Liver (tissue), 9 donors: ENCODE measurements around the gene SMIM3. TPM values are rescaled to one million over a fixed set of nuclear protein-coding genes. Genes with fewer than 3 reads are reported as not detected.

Source experiments
- DNase-seq: peaks from one replicate; pipeline ENCODE4 v3.0.0-alpha.2; 2017; ENCODE audit warnings: low spot score
- H3K27ac ChIP-seq, 2 donors: one replicate each; pipeline ENCODE4 v1.7.0; 2013; ENCODE audit warnings: inconsistent platforms in 2 of 2, low read length in 2 of 2, control low read depth in 1 of 2, low read depth in 1 of 2, mild to moderate bottlenecking in 1 of 2
- H3K27me3 ChIP-seq, 4 donors: one replicate each; pipeline versions ENCODE4 v1.6.1 to v1.7.0; 2013; ENCODE audit warnings: low read length in 3 of 4, inconsistent platforms in 1 of 4, mild to moderate bottlenecking in 1 of 4, moderate library complexity in 1 of 4; ENCODE audit not compliant: control insufficient read depth in 4 of 4, insufficient read depth in 4 of 4
- H3K36me3 ChIP-seq, 4 donors: one replicate each; pipeline versions ENCODE4 v1.6.1 to v1.7.0; 2013; ENCODE audit warnings: low read length in 3 of 4, mild to moderate bottlenecking in 3 of 4, low read depth in 1 of 4, moderate library complexity in 1 of 4; ENCODE audit not compliant: control insufficient read depth in 4 of 4, insufficient read depth in 3 of 4
- H3K4me1 ChIP-seq, 4 donors: one replicate each; pipeline versions ENCODE4 v1.6.1 to v1.7.0; 2013; ENCODE audit warnings: low read length in 3 of 4, mild to moderate bottlenecking in 3 of 4, moderate library complexity in 1 of 4; ENCODE audit not compliant: control insufficient read depth in 4 of 4, insufficient read depth in 4 of 4
- H3K4me3 ChIP-seq, 3 donors: one replicate each; pipeline versions ENCODE4 v1.6.1 to v1.7.0; 2013; ENCODE audit warnings: low read length in 3 of 3, control low read depth in 1 of 3, low read depth in 1 of 3, mild to moderate bottlenecking in 1 of 3
- H3K9ac ChIP-seq, 2 donors: one replicate each; pipeline ENCODE4 v1.7.0; 2013; ENCODE audit warnings: low read length in 2 of 2, mild to moderate bottlenecking in 2 of 2, moderate library complexity in 2 of 2, control low read depth in 1 of 2, low read depth in 1 of 2
- H3K9me3 ChIP-seq, 4 donors: one replicate each; pipeline versions ENCODE4 v1.6.1 to v1.7.0; 2013; ENCODE audit warnings: low read length in 3 of 4; ENCODE audit not compliant: control insufficient read depth in 4 of 4
- EGR1 ChIP-seq, 2 donors: IDR thresholded peaks; 2 replicates each; pipeline ENCODE4 v1.6.1; 2016 to 2018; ENCODE audit warnings: antibody characterized with exemption in 2 of 2, low read depth in 2 of 2
- FOXA1 ChIP-seq: IDR thresholded peaks from 2 replicates; pipeline ENCODE4 v1.6.1; 2016; ENCODE audit warnings: antibody characterized with exemption
- FOXA2 ChIP-seq: IDR thresholded peaks from 2 replicates; pipeline ENCODE4 v1.6.1; 2016; ENCODE audit warnings: antibody characterized with exemption
- GABPA ChIP-seq, 2 donors: IDR thresholded peaks in 1 of 2; conservative IDR thresholded peaks in 1 of 2; 2 replicates each; pipeline ENCODE4 v1.6.1; 2016; ENCODE audit warnings: antibody characterized with exemption in 2 of 2, mild to moderate bottlenecking in 1 of 2, moderate library complexity in 1 of 2
- HNF4A ChIP-seq, 2 donors: conservative IDR thresholded peaks; 2 replicates each; pipeline ENCODE4 v1.6.1; 2016; ENCODE audit warnings: antibody characterized with exemption in 2 of 2, mild to moderate bottlenecking in 2 of 2
- HNF4G ChIP-seq: IDR thresholded peaks from 2 replicates; pipeline ENCODE4 v1.6.1; 2016; ENCODE audit warnings: antibody characterized with exemption
- JUND ChIP-seq, 2 donors: IDR thresholded peaks; 2 replicates each; pipeline ENCODE4 v1.6.1; 2016; ENCODE audit warnings: antibody characterized with exemption in 2 of 2
- NR2F2 ChIP-seq: IDR thresholded peaks from 2 replicates; pipeline ENCODE4 v1.6.1; 2016; ENCODE audit warnings: antibody characterized with exemption
- RAD21 ChIP-seq, 2 donors: IDR thresholded peaks; 2 replicates each; pipeline ENCODE4 v1.6.1; 2016; ENCODE audit warnings: antibody characterized with exemption in 2 of 2, mild to moderate bottlenecking in 2 of 2
- SP1 ChIP-seq: IDR thresholded peaks from 2 replicates; pipeline ENCODE4 v1.6.1; 2018; ENCODE audit warnings: antibody characterized with exemption, mild to moderate bottlenecking
- TAF1 ChIP-seq: conservative IDR thresholded peaks from 2 replicates; pipeline ENCODE4 v1.6.1; 2016; ENCODE audit warnings: antibody characterized with exemption, mild to moderate bottlenecking
- YY1 ChIP-seq: IDR thresholded peaks from 2 replicates; pipeline ENCODE4 v1.6.1; 2016; ENCODE audit warnings: antibody characterized with exemption, mild to moderate bottlenecking
- WGBS: extraction: QIAGEN DNeasy Blood & Tissue Kit; methylation state at CpG from one replicate; pipeline ENCODE4 v1.1.7; 2013; 5-methylcytosine and 5-hydroxymethylcytosine counted together
- polyA plus RNA-seq, 2 donors: library from polyadenylated mRNA; stranded (reverse) in 1 of 2; unstranded in 1 of 2; fragments of 200-250 nt in 1 of 2; fragments of >200 nt in 1 of 2; fragmentation: Nextera tagmentation in 1 of 2; extraction: Ambion mirVana in 1 of 2; gene quantifications; one replicate each; pipeline versions ENCODE4 v1.2.1 to v1.2.3, GENCODE V29; 2013 to 2015
- total RNA-seq, 2 donors: library from RNA; depleted of rRNA; stranded (reverse); fragments of >200 nt; gene quantifications; one replicate each; pipeline ENCODE4 v1.2.3, GENCODE V29; 2014
- TF ChIP-seq, protein P1 (sequence below): IDR thresholded peaks from 2 replicates; pipeline ENCODE4 v1.6.1; 2016; ENCODE audit warnings: antibody characterized with exemption
- TF ChIP-seq, protein P2 (sequence below): IDR thresholded peaks from 2 replicates; pipeline ENCODE4 v1.6.1; 2016; ENCODE audit warnings: antibody characterized with exemption, mild to moderate bottlenecking
- TF ChIP-seq, protein P3 (sequence below): fragments of 150-350 bp; IDR thresholded peaks from 2 replicates; pipeline ENCODE4 v1.5.1; 2017; ENCODE audit warnings: improper control_type of control experiment, low read depth, low read length; ENCODE audit not compliant: missing input control
- TF ChIP-seq, protein P4 (sequence below): IDR thresholded peaks from 2 replicates; pipeline ENCODE4 v1.6.1; 2016; ENCODE audit warnings: antibody characterized with exemption
- TF ChIP-seq, protein P5 (sequence below): IDR thresholded peaks from 2 replicates; pipeline ENCODE4 v1.6.1; 2016; ENCODE audit warnings: antibody characterized with exemption
- donor health status: healthy.
- donor health status: healthy.
- donor health status: healthy.
- donor health status: healthy.
- donor health status: healthy.

SMIM3 gene
- total and polyA plus RNA-seq, 4 donors, result 3.0 to 5.7 (median 3.6) TPM

- WGBS, result 82% methylated on average over 5 of the region's 5 CpGs
- TF ChIP-seq FOXA1 (no peak), RAD21 (IDR thresholded peaks at IDR 0.05) (no peak), HNF4A (conservative IDR thresholded peaks at IDR 0.05) (no peak), TAF1 (no peak), FOXA2 (no peak), JUND (IDR thresholded peaks at IDR 0.05) (no peak), HNF4G (no peak), EGR1 (IDR thresholded peaks at IDR 0.05; ENCODE audit: low read depth in 2 of 2) (no peak), NR2F2 (no peak)
- TF ChIP-seq, protein P1, sequence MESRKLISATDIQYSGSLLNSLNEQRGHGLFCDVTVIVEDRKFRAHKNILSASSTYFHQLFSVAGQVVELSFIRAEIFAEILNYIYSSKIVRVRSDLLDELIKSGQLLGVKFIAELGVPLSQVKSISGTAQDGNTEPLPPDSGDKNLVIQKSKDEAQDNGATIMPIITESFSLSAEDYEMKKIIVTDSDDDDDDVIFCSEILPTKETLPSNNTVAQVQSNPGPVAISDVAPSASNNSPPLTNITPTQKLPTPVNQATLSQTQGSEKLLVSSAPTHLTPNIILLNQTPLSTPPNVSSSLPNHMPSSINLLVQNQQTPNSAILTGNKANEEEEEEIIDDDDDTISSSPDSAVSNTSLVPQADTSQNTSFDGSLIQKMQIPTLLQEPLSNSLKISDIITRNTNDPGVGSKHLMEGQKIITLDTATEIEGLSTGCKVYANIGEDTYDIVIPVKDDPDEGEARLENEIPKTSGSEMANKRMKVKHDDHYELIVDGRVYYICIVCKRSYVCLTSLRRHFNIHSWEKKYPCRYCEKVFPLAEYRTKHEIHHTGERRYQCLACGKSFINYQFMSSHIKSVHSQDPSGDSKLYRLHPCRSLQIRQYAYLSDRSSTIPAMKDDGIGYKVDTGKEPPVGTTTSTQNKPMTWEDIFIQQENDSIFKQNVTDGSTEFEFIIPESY, result no peak
- TF ChIP-seq, protein P2, sequence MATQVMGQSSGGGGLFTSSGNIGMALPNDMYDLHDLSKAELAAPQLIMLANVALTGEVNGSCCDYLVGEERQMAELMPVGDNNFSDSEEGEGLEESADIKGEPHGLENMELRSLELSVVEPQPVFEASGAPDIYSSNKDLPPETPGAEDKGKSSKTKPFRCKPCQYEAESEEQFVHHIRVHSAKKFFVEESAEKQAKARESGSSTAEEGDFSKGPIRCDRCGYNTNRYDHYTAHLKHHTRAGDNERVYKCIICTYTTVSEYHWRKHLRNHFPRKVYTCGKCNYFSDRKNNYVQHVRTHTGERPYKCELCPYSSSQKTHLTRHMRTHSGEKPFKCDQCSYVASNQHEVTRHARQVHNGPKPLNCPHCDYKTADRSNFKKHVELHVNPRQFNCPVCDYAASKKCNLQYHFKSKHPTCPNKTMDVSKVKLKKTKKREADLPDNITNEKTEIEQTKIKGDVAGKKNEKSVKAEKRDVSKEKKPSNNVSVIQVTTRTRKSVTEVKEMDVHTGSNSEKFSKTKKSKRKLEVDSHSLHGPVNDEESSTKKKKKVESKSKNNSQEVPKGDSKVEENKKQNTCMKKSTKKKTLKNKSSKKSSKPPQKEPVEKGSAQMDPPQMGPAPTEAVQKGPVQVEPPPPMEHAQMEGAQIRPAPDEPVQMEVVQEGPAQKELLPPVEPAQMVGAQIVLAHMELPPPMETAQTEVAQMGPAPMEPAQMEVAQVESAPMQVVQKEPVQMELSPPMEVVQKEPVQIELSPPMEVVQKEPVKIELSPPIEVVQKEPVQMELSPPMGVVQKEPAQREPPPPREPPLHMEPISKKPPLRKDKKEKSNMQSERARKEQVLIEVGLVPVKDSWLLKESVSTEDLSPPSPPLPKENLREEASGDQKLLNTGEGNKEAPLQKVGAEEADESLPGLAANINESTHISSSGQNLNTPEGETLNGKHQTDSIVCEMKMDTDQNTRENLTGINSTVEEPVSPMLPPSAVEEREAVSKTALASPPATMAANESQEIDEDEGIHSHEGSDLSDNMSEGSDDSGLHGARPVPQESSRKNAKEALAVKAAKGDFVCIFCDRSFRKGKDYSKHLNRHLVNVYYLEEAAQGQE, result no peak
- TF ChIP-seq, protein P3, sequence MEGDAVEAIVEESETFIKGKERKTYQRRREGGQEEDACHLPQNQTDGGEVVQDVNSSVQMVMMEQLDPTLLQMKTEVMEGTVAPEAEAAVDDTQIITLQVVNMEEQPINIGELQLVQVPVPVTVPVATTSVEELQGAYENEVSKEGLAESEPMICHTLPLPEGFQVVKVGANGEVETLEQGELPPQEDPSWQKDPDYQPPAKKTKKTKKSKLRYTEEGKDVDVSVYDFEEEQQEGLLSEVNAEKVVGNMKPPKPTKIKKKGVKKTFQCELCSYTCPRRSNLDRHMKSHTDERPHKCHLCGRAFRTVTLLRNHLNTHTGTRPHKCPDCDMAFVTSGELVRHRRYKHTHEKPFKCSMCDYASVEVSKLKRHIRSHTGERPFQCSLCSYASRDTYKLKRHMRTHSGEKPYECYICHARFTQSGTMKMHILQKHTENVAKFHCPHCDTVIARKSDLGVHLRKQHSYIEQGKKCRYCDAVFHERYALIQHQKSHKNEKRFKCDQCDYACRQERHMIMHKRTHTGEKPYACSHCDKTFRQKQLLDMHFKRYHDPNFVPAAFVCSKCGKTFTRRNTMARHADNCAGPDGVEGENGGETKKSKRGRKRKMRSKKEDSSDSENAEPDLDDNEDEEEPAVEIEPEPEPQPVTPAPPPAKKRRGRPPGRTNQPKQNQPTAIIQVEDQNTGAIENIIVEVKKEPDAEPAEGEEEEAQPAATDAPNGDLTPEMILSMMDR, result no peak
- TF ChIP-seq, protein P4, sequence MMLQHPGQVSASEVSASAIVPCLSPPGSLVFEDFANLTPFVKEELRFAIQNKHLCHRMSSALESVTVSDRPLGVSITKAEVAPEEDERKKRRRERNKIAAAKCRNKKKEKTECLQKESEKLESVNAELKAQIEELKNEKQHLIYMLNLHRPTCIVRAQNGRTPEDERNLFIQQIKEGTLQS, result no peak
- H3K9me3 ChIP-seq, result no peaks in the 10 kb centered on the region
- H3K36me3 ChIP-seq, result no peaks in the 10 kb centered on the region
- H3K27me3 ChIP-seq, result no peaks in the 10 kb centered on the region
- peaks cover 1 to 13% (median 7%) of the 10 kb centered on the region in 4 donors for H3K4me1 ChIP-seq
- no peak overlapping the region for H3K27ac ChIP-seq
- H3K9ac ChIP-seq, result no peak overlapping the region
- DNase-seq, result no peak
- H3K4me3 ChIP-seq, result no peak overlapping the region
Observed at GRCh38 chr5:150762211-150762610, 16.3 kb upstream of the SMIM3 start.

DNA sequence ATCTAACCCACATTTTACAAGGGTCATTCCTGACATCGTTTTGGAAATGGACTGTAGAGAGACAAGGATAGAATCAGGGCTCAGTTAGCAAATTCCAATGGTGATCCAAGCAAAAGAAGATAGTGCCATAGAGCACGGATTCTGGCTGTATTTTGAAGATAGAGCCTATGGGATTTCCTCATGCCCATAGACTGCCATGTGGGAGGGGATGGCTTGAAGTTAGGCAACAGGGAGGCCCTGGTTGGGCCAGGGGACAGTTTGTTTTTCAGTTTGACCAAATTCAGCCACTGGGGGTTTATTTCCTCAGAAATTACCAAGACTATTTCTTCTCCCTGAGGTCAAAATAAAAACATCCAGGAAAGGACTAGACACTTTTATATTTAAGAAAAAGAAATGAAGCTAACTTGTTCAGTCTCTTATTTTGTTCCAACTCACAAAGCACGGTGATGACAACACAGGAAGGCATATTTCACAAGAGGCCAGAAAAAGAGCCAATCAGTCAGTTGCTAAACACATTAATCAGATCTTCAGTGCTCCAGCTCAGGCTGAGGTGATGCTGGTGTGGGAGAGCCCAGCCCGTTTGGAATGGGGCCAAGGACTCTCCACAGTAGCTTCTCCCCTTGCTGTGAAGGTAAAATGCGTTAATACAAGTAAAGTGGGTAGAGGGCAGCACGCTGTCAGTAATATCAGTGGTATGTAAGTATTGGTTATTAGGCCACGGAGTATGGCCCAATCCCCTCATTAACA, 15.4 kb upstream of the SMIM3 start:
- Histone ChIP-seq H3K27me3 (no peaks in the 10 kb centered on the region), H3K4me1 (peaks cover 0 to 3% (median 0%) of the 10 kb centered on the region in 4 donors), H3K36me3 (no peaks in the 10 kb centered on the region), H3K9me3 (no peaks in the 10 kb centered on the region), H3K4me3 (no peak overlapping the region), H3K27ac (peak overlapping the region in 1 of 2 donors; percentile 7), H3K9ac (no peak overlapping the region)
- 44% methylated on average over 7 of the region's 7 CpGs for WGBS
- DNase-seq, result peak; percentile 71
- TF ChIP-seq HNF4A (conservative IDR thresholded peaks at IDR 0.05), result peak in 1 of 2 donors; percentile 20
- peak in 1 of 2 donors; percentile 33 for TF ChIP-seq JUND (IDR thresholded peaks at IDR 0.05)
- TF ChIP-seq, protein P5, sequence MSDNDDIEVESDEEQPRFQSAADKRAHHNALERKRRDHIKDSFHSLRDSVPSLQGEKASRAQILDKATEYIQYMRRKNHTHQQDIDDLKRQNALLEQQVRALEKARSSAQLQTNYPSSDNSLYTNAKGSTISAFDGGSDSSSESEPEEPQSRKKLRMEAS, result peak; percentile 21
- no peak for TF ChIP-seq EGR1 (IDR thresholded peaks at IDR 0.05; ENCODE audit: low read depth in 2 of 2)
- TF ChIP-seq FOXA1, result no peak
- no peak for TF ChIP-seq YY1
- TF ChIP-seq TAF1, result no peak
- TF ChIP-seq RAD21 (IDR thresholded peaks at IDR 0.05), result no peak
- peak in 1 of 2 donors; percentile 32 for TF ChIP-seq GABPA (IDR thresholded peaks at IDR 0.05 in 1 of 2, conservative IDR thresholded peaks at IDR 0.05 in 1 of 2)
- TF ChIP-seq, protein P2, result peak; percentile 19
- TF ChIP-seq, protein P1, result no peak
- no peak for TF ChIP-seq FOXA2
- peak; percentile 35 for TF ChIP-seq SP1
